Naive thymus-derived CD8-positive, alpha-beta T cell (primary cell): Measurements from ENCODE around the gene CCDC59. TPM values are rescaled to one million over a fixed set of nuclear protein-coding genes. Genes with fewer than 3 reads are reported as not detected.

Experiments
- polyA plus RNA-seq, 3 donors: library from polyadenylated mRNA; unstranded; fragments of 300-500 nt; fragmentation: Illumina TruSeq; gene quantifications; one replicate each; pipeline ENCODE4 v1.2.3, GENCODE V29; 2021
- total RNA-seq, 8 experiments: library from RNA in 2 of 8; stranded (reverse) in 2 of 8; gene quantifications; one replicate each; pipeline ENCODE4 v1.2.3 and lab custom pipeline; 2021 to 2026

Gene CCDC59
- total and polyA plus RNA-seq, 5 experiments from 2014 or later = 71.6 to 101 (median 84.8) TPM

Other genes starting within 250 kb of the CCDC59 start
- gene METTL25, start 142 bp upstream of the CCDC59 start, total RNA-seq = 10 to 100 TPM; 19.0 to 20.3 TPM
- gene METTL25, start 142 bp upstream of the CCDC59 start, polyA plus RNA-seq = 10 to 100 TPM in 2 of 3 donors, 1 to 10 TPM in 1; 8.2 to 12.4 (median 12.3) TPM